HEK293T (cell line): Measurements from ENCODE around the gene KIAA0513.
"Not testable (repeated sequence)": the region's sequence is repeated elsewhere in the genome, so short reads cannot be mapped to it uniquely, and the experiment has no call there.

Experiments
- CTCF ChIA-PET: fragments of 350-600 bp; formaldehyde crosslinking; extraction: SDS; loops from one replicate; lab custom pipeline; 2021; ENCODE audit warnings: antibody characterized with exemption, inconsistent platforms; lab: Yijun Ruan, JAX
- POLR2A ChIA-PET: fragments of 350-600 bp; formaldehyde crosslinking; extraction: SDS; loops from one replicate; lab custom pipeline; 2020; ENCODE audit warnings: antibody characterized with exemption, inconsistent platforms; lab: Yijun Ruan, JAX
- DNase-seq: peaks from one replicate; pipeline ENCODE4 v3.0.0; 2012; ENCODE audit warnings: mixed read lengths; ENCODE audit errors: extremely low spot score
- ARNT ChIP-seq: fragments of 450-650 bp; IDR thresholded peaks from 2 replicates; pipeline ENCODE4 v1.6.1; 2017; ENCODE audit warnings: mild to moderate bottlenecking
- BHLHE40 ChIP-seq: fragments of 450-650 bp; IDR thresholded peaks from 2 replicates; pipeline ENCODE4 v1.6.1; 2016; ENCODE audit warnings: mild to moderate bottlenecking, moderate library complexity, borderline replicate concordance
- CTBP1 ChIP-seq: fragments of 450-650 bp; IDR thresholded peaks from 2 replicates; pipeline ENCODE4 v1.6.1; 2016; ENCODE audit warnings: borderline replicate concordance
- ELF4 ChIP-seq: fragments of 450-650 bp; IDR thresholded peaks from 2 replicates; pipeline ENCODE4 v1.6.1; 2017; ENCODE audit warnings: antibody characterized with exemption
- FOXA1 ChIP-seq: fragments of 450-650 bp; IDR thresholded peaks from 2 replicates; pipeline ENCODE4 v1.6.1; 2016; ENCODE audit warnings: mild to moderate bottlenecking
- FOXK2 ChIP-seq: fragments of 450-650 bp; IDR thresholded peaks from 2 replicates; pipeline ENCODE4 v1.6.1; 2016; ENCODE audit warnings: mild to moderate bottlenecking
- FOXM1 ChIP-seq: fragments of 450-650 bp; IDR thresholded peaks from 2 replicates; pipeline ENCODE4 v1.6.1; 2017; ENCODE audit warnings: mild to moderate bottlenecking, borderline replicate concordance
- HDGF ChIP-seq: fragments of 450-650 bp; IDR thresholded peaks from 2 replicates; pipeline ENCODE4 v1.6.1; 2017; ENCODE audit warnings: antibody characterized with exemption, borderline replicate concordance
- L3MBTL2 ChIP-seq: fragments of 450-650 bp; conservative IDR thresholded peaks from 2 replicates; pipeline ENCODE4 v1.6.1; 2016; ENCODE audit warnings: mild to moderate bottlenecking
- LEF1 ChIP-seq: fragments of 450-650 bp; IDR thresholded peaks from 2 replicates; pipeline ENCODE4 v1.6.1; 2017; ENCODE audit warnings: mild to moderate bottlenecking, borderline replicate concordance
- NFRKB ChIP-seq: fragments of 450-650 bp; IDR thresholded peaks from 2 replicates; pipeline ENCODE4 v1.6.1; 2016; ENCODE audit warnings: mild to moderate bottlenecking, moderate library complexity
- PKNOX1 ChIP-seq: fragments of 450-650 bp; IDR thresholded peaks from 2 replicates; pipeline ENCODE4 v1.6.1; 2016
- SP1 ChIP-seq: fragments of 450-650 bp; IDR thresholded peaks from 2 replicates; pipeline ENCODE4 v1.6.1; 2017
- SUZ12 ChIP-seq: fragments of 450-650 bp; IDR thresholded peaks from 2 replicates; pipeline ENCODE4 v1.6.1; 2016; ENCODE audit warnings: mild to moderate bottlenecking
- TARDBP ChIP-seq: fragments of 450-650 bp; IDR thresholded peaks from 2 replicates; pipeline ENCODE4 v1.6.1; 2016
- ZNF384 ChIP-seq: fragments of 450-650 bp; IDR thresholded peaks from 2 replicates; pipeline ENCODE4 v1.6.1; 2016

The KIAA0513 gene

GRCh38 chr16:85028685-85029407 lies 1.3 kb downstream of the KIAA0513 start:
- ChIA-PET POLR2A (interaction anchor here (0.6 to 7.2 kb wide), 4 partner anchors 8 to 39 kb away, joined by 3 to 46 read pairs (median 6); partner anchors contain the start of gene ZDHHC7), CTCF (interaction anchor here (0.9 to 1.0 kb wide), 2 partner anchors 27 to 58 kb away, joined by 3 read pairs; no protein-coding TSS in a partner anchor)
- TF ChIP-seq SUZ12 (no peak), ELF4 (no peak), FOXK2 (no peak), ZNF384 (no peak), SP1 (no peak)
- no peak for DNase-seq

- CTCF ChIA-PET: no interaction called here
- POLR2A ChIA-PET: interaction anchor here (7.2 kb wide), 1 partner anchor 17 kb away, joined by 46 read pairs; the partner anchor contains the start of gene ZDHHC7
- TF ChIP-seq PKNOX1 (no peak), ZNF384 (peak; percentile 22; the same call in 1 of the 2 replicates)
- no peak for DNase-seq
Measured at GRCh38 chr16:85029408-85029784, 1.8 kb downstream of the KIAA0513 start.

GRCh38 chr16:85029981-85030401 lies 2.4 kb downstream of the KIAA0513 start:
- DNase-seq: no peak
- TF ChIP-seq ARNT (no peak), FOXA1 (no peak), TARDBP (no peak), FOXK2 (no peak), ZNF384 (no peak), ELF4 (no peak), NFRKB (no peak), PKNOX1 (no peak), FOXM1 (no peak), L3MBTL2 (no peak), SP1 (no peak), LEF1 (no peak), CTBP1 (no peak)
- CTCF ChIA-PET: interaction anchor here (0.6 to 1.0 kb wide), 2 partner anchors 13 to 28 kb away, joined by 3 read pairs; no protein-coding TSS in a partner anchor
- POLR2A ChIA-PET: interaction anchor here (1.4 to 7.2 kb wide), 2 partner anchors 17 to 18 kb away, joined by 3 to 46 read pairs; partner anchors contain the start of gene ZDHHC7

GRCh38 chr16:85031451-85031850 lies 3.9 kb downstream of the KIAA0513 start:
- ChIA-PET CTCF (no interaction called here), POLR2A (interaction anchor here (0.9 to 1.4 kb wide), 2 partner anchors 15 to 20 kb away, joined by 3 to 5 read pairs; partner anchors contain the start of gene ZDHHC7)
- no peak for DNase-seq
- no peak for TF ChIP-seq NFRKB
- no peak for TF ChIP-seq ELF4
- TF ChIP-seq FOXA1: no peak
- no peak for TF ChIP-seq ARNT
- no peak for TF ChIP-seq PKNOX1
- TF ChIP-seq LEF1: no peak
- TF ChIP-seq FOXM1: no peak
- no peak for TF ChIP-seq ZNF384
- TF ChIP-seq SUZ12: no peak
- TF ChIP-seq FOXK2: no peak
- no peak for TF ChIP-seq SP1
- TF ChIP-seq HDGF: no peak
- no peak for TF ChIP-seq TARDBP
- no peak for TF ChIP-seq CTBP1
- no peak for TF ChIP-seq BHLHE40

GRCh38 chr16:85032187-85032586 lies 4.6 kb downstream of the KIAA0513 start:
- POLR2A ChIA-PET, DNase-seq, CTCF ChIA-PET: not testable (repeated sequence)

GRCh38 chr16:85033171-85033570 lies 5.6 kb downstream of the KIAA0513 start:
- DNase-seq: no peak
- ChIA-PET CTCF (no interaction called here), POLR2A (no interaction called here)
- TF ChIP-seq HDGF (no peak), FOXM1 (no peak), L3MBTL2 (no peak), CTBP1 (no peak), TARDBP (no peak), LEF1 (no peak), FOXA1 (no peak), NFRKB (no peak), BHLHE40 (no peak), FOXK2 (no peak), PKNOX1 (no peak), SP1 (no peak), ARNT (no peak), ZNF384 (no peak), ELF4 (no peak), SUZ12 (no peak)
